Neutrophil (primary cell): ENCODE measurements around the gene NUDT9.

ENCODE experiments used
- H3K27ac ChIP-seq: fragments of 200-600 bp; sonication (generic); 2 replicates; pipeline ENCODE4 v1.5.1; 2016; ENCODE audit warnings: mild to moderate bottlenecking, moderate library complexity
- H3K27me3 ChIP-seq: fragments of 200-600 bp; sonication (generic); 2 replicates; pipeline ENCODE4 v1.6.0; 2016; ENCODE audit warnings: mild to moderate bottlenecking
- H3K36me3 ChIP-seq: fragments of 200-600 bp; sonication (generic); 2 replicates; pipeline ENCODE4 v1.5.1; 2017
- H3K4me1 ChIP-seq, 2 experiments: fragments of 200-600 bp in 1 of 2; sonication (generic) in 1 of 2; 1 replicate in 1 of 2; 2 replicates in 1 of 2; pipeline versions ENCODE4 v1.5.1 to v1.6.1; 2013 to 2016; ENCODE audit warnings: low read depth in 1 of 2, low read length in 1 of 2, mild to moderate bottlenecking in 1 of 2, moderate library complexity in 1 of 2; ENCODE audit not compliant: control insufficient read depth in 1 of 2, insufficient read depth in 1 of 2
- H3K4me3 ChIP-seq, 2 experiments: fragments of 200-600 bp in 1 of 2; sonication (generic) in 1 of 2; 1 replicate in 1 of 2; 2 replicates in 1 of 2; pipeline ENCODE4 v1.5.1; 2013 to 2016; ENCODE audit warnings: low read depth in 1 of 2, low read length in 1 of 2, mild to moderate bottlenecking in 1 of 2, moderate library complexity in 1 of 2
- H3K9me3 ChIP-seq: fragments of 200-600 bp; sonication (generic); 2 replicates; pipeline ENCODE4 v1.5.1; 2016
- CTCF ChIP-seq: fragments of 200-600 bp; sonication (generic); IDR thresholded peaks from 2 replicates; pipeline ENCODE4 v1.5.1; 2016; ENCODE audit warnings: antibody characterized with exemption

The NUDT9 gene

GRCh38 chr4:87425711-87426110, 3.3 kb downstream of the NUDT9 start:
- Histone ChIP-seq H3K4me1 (peaks cover 10 to 18% of the 10 kb centered on the region in 2 experiments), H3K9me3 (no peaks in the 10 kb centered on the region), H3K27me3 (no peaks in the 10 kb centered on the region), H3K36me3 (no peaks in the 10 kb centered on the region), H3K4me3 (no peak overlapping the region), H3K27ac (no peak overlapping the region)
- TF ChIP-seq CTCF: no peak

GRCh38 chr4:87426865-87427517, 4.6 kb downstream of the NUDT9 start:
- Histone ChIP-seq H3K4me3 (no peak overlapping the region), H3K27me3 (no peaks in the 10 kb centered on the region), H3K36me3 (no peaks in the 10 kb centered on the region), H3K9me3 (no peaks in the 10 kb centered on the region), H3K27ac (no peak overlapping the region), H3K4me1 (peaks cover 7 to 16% of the 10 kb centered on the region in 2 experiments)
- no peak for TF ChIP-seq CTCF

- H3K36me3 ChIP-seq: no peaks in the 10 kb centered on the region
- no peak overlapping the region for H3K4me3 ChIP-seq
- H3K4me1 ChIP-seq: peaks cover 6 to 12% of the 10 kb centered on the region in 2 experiments
- H3K27me3 ChIP-seq: no peaks in the 10 kb centered on the region
- no peak for TF ChIP-seq CTCF
- H3K27ac ChIP-seq: no peak overlapping the region
- no peaks in the 10 kb centered on the region for H3K9me3 ChIP-seq
Observed at GRCh38 chr4:87427518-87427868, 5.1 kb downstream of the NUDT9 start.

- H3K36me3 ChIP-seq: no peaks in the 10 kb centered on the region
Observed at GRCh38 chr4:87428979-87429378, 6.6 kb downstream of the NUDT9 start.

GRCh38 chr4:87430038-87430437, 7.7 kb downstream of the NUDT9 start:
- Histone ChIP-seq H3K27me3 (no peaks in the 10 kb centered on the region), H3K36me3 (no peaks in the 10 kb centered on the region), H3K9me3 (no peaks in the 10 kb centered on the region), H3K27ac (no peak overlapping the region), H3K4me1 (no peaks in the 10 kb centered on the region), H3K4me3 (no peak overlapping the region)
- TF ChIP-seq CTCF: no peak

More at GRCh38 chr4:87428979-87429378, 6.6 kb downstream of the NUDT9 start:
- no peak overlapping the region for H3K4me3 ChIP-seq
- TF ChIP-seq CTCF: no peak
- no peaks in the 10 kb centered on the region for H3K27me3 ChIP-seq
- H3K4me1 ChIP-seq: no peaks in the 10 kb centered on the region
- no peak overlapping the region for H3K27ac ChIP-seq
- no peaks in the 10 kb centered on the region for H3K9me3 ChIP-seq
